ENCODE results near the gene GRK3.

The GRK3 gene

DNA sequence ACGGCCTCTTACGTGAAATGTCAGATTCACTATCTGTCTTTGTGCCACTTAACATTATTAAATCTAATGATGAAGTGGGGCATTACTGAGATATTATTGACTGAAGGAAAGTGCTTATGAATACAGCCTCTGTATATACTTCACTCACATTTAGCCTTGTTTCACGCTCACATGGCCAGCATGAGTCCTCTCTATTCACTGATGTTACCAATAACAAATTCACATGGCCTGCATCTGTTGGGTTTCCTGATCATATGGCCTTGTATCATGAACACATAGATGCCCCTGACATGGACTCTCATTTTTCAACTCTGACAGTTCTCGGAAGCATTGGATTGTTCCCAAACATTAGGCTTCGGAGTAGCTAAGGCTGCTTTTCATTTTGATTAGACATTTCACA, 109.2 kb downstream of the GRK3 start:
- TF ChIP-seq, protein P1, sequence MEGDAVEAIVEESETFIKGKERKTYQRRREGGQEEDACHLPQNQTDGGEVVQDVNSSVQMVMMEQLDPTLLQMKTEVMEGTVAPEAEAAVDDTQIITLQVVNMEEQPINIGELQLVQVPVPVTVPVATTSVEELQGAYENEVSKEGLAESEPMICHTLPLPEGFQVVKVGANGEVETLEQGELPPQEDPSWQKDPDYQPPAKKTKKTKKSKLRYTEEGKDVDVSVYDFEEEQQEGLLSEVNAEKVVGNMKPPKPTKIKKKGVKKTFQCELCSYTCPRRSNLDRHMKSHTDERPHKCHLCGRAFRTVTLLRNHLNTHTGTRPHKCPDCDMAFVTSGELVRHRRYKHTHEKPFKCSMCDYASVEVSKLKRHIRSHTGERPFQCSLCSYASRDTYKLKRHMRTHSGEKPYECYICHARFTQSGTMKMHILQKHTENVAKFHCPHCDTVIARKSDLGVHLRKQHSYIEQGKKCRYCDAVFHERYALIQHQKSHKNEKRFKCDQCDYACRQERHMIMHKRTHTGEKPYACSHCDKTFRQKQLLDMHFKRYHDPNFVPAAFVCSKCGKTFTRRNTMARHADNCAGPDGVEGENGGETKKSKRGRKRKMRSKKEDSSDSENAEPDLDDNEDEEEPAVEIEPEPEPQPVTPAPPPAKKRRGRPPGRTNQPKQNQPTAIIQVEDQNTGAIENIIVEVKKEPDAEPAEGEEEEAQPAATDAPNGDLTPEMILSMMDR (IDR thresholded peaks at IDR 0.05; ENCODE audit: low read length), result no peak
- TF ChIP-seq EZH2 (IDR thresholded peaks at IDR 0.05; ENCODE audit: borderline replicate concordance, low read length), result no peak
- H3F3A ChIP-seq (ENCODE audit: insufficient read depth, low read length), result no peaks in the 10 kb centered on the region
- no peaks in the 10 kb centered on the region for H3K79me2 ChIP-seq (ENCODE audit: insufficient read depth, low read length)
- no peak overlapping the region for H3K27ac ChIP-seq (ENCODE audit: low read depth, low read length, poor library complexity, severe bottlenecking)
- no peak overlapping the region for H3K9ac ChIP-seq (ENCODE audit: low read length)
- H3K4me1 ChIP-seq (ENCODE audit: insufficient read depth, low read length, severe bottlenecking), result no peaks in the 10 kb centered on the region
- H3K27me3 ChIP-seq (ENCODE audit: insufficient read depth, low read length), result no peaks in the 10 kb centered on the region
- H4K20me1 ChIP-seq (ENCODE audit: insufficient read depth, low read length), result no peaks in the 10 kb centered on the region
- H3K36me3 ChIP-seq (ENCODE audit: insufficient read depth, low read length), result no peaks in the 10 kb centered on the region
- no peaks in the 10 kb centered on the region for H3K9me2 ChIP-seq (ENCODE audit: low read depth, low read length)
- H3K4me3 ChIP-seq (ENCODE audit: low read depth, low read length, poor library complexity, severe bottlenecking), result no peak overlapping the region
- H3K4me2 ChIP-seq (ENCODE audit: low read length), result no peak overlapping the region
- no peaks in the 10 kb centered on the region for H3K9me3 ChIP-seq (ENCODE audit: low read length)
- no peak overlapping the region for H2AFZ ChIP-seq (ENCODE audit: low read length)

DNA sequence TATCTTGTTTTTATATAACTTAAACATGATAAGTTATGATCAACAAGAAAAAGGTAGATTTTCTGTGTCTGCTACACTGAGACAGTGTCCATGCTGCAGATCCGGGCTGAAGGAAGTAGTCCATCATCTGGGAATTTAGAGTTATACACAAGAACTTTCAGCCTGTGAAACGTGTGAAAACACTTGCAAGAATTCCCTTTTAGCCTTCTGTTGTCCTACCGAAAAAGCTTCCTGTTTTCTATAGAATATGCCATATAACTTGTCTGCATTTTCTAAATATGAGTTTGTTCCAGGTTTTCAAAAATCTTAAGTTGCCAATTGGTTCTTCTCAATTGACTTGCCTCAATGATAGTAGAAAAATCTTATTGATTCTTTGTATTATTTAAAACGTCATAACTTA, 113.2 kb downstream of the GRK3 start:
- Histone ChIP-seq H3K9ac (ENCODE audit: low read length) (no peak overlapping the region), H3K4me2 (ENCODE audit: low read length) (no peak overlapping the region), H3K9me2 (ENCODE audit: low read depth, low read length) (no peaks in the 10 kb centered on the region), H3K27me3 (ENCODE audit: insufficient read depth, low read length) (no peaks in the 10 kb centered on the region), H4K20me1 (ENCODE audit: insufficient read depth, low read length) (no peaks in the 10 kb centered on the region), H2AFZ (ENCODE audit: low read length) (no peak overlapping the region), H3K4me3 (ENCODE audit: low read depth, low read length, poor library complexity, severe bottlenecking) (no peak overlapping the region), H3K79me2 (ENCODE audit: insufficient read depth, low read length) (no peaks in the 10 kb centered on the region), H3K27ac (ENCODE audit: low read depth, low read length, poor library complexity, severe bottlenecking) (no peak overlapping the region), H3K9me3 (ENCODE audit: low read length) (no peaks in the 10 kb centered on the region), H3F3A (ENCODE audit: insufficient read depth, low read length) (no peaks in the 10 kb centered on the region), H3K36me3 (ENCODE audit: insufficient read depth, low read length) (no peaks in the 10 kb centered on the region), H3K4me1 (ENCODE audit: insufficient read depth, low read length, severe bottlenecking) (no peaks in the 10 kb centered on the region)
- TF ChIP-seq, protein P1 (IDR thresholded peaks at IDR 0.05; ENCODE audit: low read length), result no peak
- TF ChIP-seq EZH2 (IDR thresholded peaks at IDR 0.05; ENCODE audit: borderline replicate concordance, low read length), result no peak

DNA sequence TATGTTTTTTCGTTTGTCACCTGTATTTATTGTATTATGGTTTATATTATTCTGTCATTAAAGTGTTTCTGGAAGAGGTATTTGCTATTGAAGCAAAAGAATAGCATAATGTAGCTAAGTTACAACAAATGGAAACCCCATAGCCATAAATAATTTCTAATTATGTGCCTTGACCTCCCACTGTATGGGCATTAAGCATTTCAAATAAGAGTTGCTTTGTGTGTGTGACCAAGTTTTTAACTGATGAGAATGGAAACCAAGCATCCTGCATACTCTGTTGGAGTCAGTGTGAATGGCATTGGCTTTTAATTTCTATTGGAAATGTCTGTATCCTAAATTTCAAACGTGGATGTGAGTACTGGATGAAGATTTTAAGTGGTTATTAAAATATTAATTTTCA, 115.6 kb downstream of the GRK3 start:
- Histone ChIP-seq H3K4me2 (ENCODE audit: low read length) (no peak overlapping the region), H3K27ac (ENCODE audit: low read depth, low read length, poor library complexity, severe bottlenecking) (no peak overlapping the region), H3K9me3 (ENCODE audit: low read length) (no peaks in the 10 kb centered on the region), H3K9ac (ENCODE audit: low read length) (no peak overlapping the region), H3K36me3 (ENCODE audit: insufficient read depth, low read length) (no peaks in the 10 kb centered on the region), H3K4me1 (ENCODE audit: insufficient read depth, low read length, severe bottlenecking) (no peaks in the 10 kb centered on the region), H3K4me3 (ENCODE audit: low read depth, low read length, poor library complexity, severe bottlenecking) (no peak overlapping the region), H4K20me1 (ENCODE audit: insufficient read depth, low read length) (no peaks in the 10 kb centered on the region), H3F3A (ENCODE audit: insufficient read depth, low read length) (no peaks in the 10 kb centered on the region), H3K79me2 (ENCODE audit: insufficient read depth, low read length) (no peaks in the 10 kb centered on the region), H3K27me3 (ENCODE audit: insufficient read depth, low read length) (no peaks in the 10 kb centered on the region), H3K9me2 (ENCODE audit: low read depth, low read length) (no peaks in the 10 kb centered on the region), H2AFZ (ENCODE audit: low read length) (no peak overlapping the region)
- TF ChIP-seq, protein P1 (IDR thresholded peaks at IDR 0.05; ENCODE audit: low read length), result no peak
- TF ChIP-seq EZH2 (IDR thresholded peaks at IDR 0.05; ENCODE audit: borderline replicate concordance, low read length), result no peak
